ENCODE measurements around the gene STAT5A. TPM values are rescaled to one million over a fixed set of nuclear protein-coding genes. Genes with fewer than 3 reads are reported as not detected.

The STAT5A gene
- total RNA-seq, 1 experiment from 2014 or later, result 3.4 TPM

DNA sequence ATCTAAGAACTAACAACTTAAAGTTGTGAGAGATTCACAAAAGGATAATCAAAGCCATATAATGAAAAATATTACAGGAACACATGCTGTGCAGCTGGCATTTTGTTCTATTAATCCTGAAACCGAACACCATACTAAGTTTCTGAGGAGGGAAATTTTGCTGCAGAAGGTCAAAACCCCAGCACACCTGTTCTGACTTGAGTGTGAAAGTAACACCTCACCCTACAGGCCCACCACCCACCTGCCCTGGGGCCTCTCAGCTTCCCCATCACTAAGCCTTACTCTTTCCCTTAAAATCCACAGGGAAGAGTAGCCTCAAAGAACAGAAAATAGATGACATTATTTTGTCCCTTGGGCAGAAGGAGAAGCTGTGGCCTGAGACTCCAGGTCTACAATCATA, 44.8 kb downstream of the STAT5A start:
- H3K9me3 ChIP-seq (ENCODE audit: insufficient read depth, low read depth), result no peaks in the 10 kb centered on the region
- peaks cover 30% of the 10 kb centered on the region for H3K36me3 ChIP-seq (ENCODE audit: low read depth)
- intact Hi-C loops (cut with micrococcal nuclease; ENCODE audit: unreplicated experiment), result no loop called here
- H3K79me2 ChIP-seq (ENCODE audit: low read depth), result no peaks in the 10 kb centered on the region
- DNase-seq, result no peak
- ChIA-PET CTCF (no interaction called here), POLR2A (ENCODE audit: unreplicated experiment) (no interaction called here)
- H3K4me1 ChIP-seq (replicated peaks; ENCODE audit: insufficient read depth), result peaks cover 34% of the 10 kb centered on the region
- BruUV-seq (replicated peaks), result no TSS peak
- H3K4me2 ChIP-seq, result no peak overlapping the region
- no peak overlapping the region for H2AFZ ChIP-seq
- no peaks in the 10 kb centered on the region for H3K27me3 ChIP-seq (ENCODE audit: insufficient read depth, low read depth)
- H3K9me2 ChIP-seq (ENCODE audit: insufficient read depth), result no peaks in the 10 kb centered on the region
- no peaks in the 10 kb centered on the region for H4K20me1 ChIP-seq (ENCODE audit: insufficient read depth)
- no peak for TF ChIP-seq EZH2 (IDR thresholded peaks at IDR 0.05; ENCODE audit: low read depth)
- TF ChIP-seq, protein P1, sequence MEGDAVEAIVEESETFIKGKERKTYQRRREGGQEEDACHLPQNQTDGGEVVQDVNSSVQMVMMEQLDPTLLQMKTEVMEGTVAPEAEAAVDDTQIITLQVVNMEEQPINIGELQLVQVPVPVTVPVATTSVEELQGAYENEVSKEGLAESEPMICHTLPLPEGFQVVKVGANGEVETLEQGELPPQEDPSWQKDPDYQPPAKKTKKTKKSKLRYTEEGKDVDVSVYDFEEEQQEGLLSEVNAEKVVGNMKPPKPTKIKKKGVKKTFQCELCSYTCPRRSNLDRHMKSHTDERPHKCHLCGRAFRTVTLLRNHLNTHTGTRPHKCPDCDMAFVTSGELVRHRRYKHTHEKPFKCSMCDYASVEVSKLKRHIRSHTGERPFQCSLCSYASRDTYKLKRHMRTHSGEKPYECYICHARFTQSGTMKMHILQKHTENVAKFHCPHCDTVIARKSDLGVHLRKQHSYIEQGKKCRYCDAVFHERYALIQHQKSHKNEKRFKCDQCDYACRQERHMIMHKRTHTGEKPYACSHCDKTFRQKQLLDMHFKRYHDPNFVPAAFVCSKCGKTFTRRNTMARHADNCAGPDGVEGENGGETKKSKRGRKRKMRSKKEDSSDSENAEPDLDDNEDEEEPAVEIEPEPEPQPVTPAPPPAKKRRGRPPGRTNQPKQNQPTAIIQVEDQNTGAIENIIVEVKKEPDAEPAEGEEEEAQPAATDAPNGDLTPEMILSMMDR (conservative IDR thresholded peaks at IDR 0.05), result no peak
- H3K27ac ChIP-seq, result no peak overlapping the region
- no peak overlapping the region for H3K4me3 ChIP-seq
- H3F3A ChIP-seq (ENCODE audit: insufficient read depth, low read depth), result peaks cover 48% of the 10 kb centered on the region

DNA sequence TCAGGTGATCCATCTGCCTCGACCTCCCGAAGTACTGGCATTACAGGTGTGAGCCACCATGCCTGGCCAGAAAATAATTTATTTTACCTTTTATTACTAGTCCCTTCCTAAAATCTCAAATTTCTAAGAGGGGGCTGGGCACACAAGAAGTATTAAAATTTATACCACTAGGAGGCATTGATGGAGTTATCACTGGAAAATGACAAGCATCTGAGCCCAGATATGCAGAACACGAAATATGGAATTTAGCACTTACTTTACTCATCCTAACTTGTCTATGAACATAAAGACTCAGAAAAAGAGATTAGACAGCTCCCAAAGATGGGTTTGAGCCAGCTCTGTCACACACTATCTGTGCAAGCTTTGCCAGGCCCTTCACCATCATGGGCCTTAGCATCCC, 46.4 kb downstream of the STAT5A start:
- DNase-seq, result no peak
- Histone ChIP-seq H3K9me3 (ENCODE audit: insufficient read depth, low read depth) (no peaks in the 10 kb centered on the region), H3K27me3 (ENCODE audit: insufficient read depth, low read depth) (no peaks in the 10 kb centered on the region), H3K9me2 (ENCODE audit: insufficient read depth) (no peaks in the 10 kb centered on the region), H3K27ac (no peak overlapping the region), H3K4me2 (no peak overlapping the region), H3K36me3 (ENCODE audit: low read depth) (peaks cover 30% of the 10 kb centered on the region), H3K79me2 (ENCODE audit: low read depth) (no peaks in the 10 kb centered on the region), H4K20me1 (ENCODE audit: insufficient read depth) (no peaks in the 10 kb centered on the region), H3F3A (ENCODE audit: insufficient read depth, low read depth) (peaks cover 32% of the 10 kb centered on the region), H3K4me3 (no peak overlapping the region), H3K4me1 (replicated peaks; ENCODE audit: insufficient read depth) (peaks cover 18% of the 10 kb centered on the region), H2AFZ (no peak overlapping the region)
- intact Hi-C loops (cut with micrococcal nuclease; ENCODE audit: unreplicated experiment), result no loop called here
- TF ChIP-seq EZH2 (IDR thresholded peaks at IDR 0.05; ENCODE audit: low read depth), result no peak
- TF ChIP-seq, protein P1 (conservative IDR thresholded peaks at IDR 0.05), result peak; percentile 37; the same call in 1 of the 2 replicates
- BruUV-seq (replicated peaks), result no TSS peak
- CTCF ChIA-PET, result interaction anchor here (1.0 kb wide), 1 partner anchor 9 kb away, joined by 3 read pairs; no protein-coding TSS in a partner anchor
- POLR2A ChIA-PET (ENCODE audit: unreplicated experiment), result no interaction called here

DNA sequence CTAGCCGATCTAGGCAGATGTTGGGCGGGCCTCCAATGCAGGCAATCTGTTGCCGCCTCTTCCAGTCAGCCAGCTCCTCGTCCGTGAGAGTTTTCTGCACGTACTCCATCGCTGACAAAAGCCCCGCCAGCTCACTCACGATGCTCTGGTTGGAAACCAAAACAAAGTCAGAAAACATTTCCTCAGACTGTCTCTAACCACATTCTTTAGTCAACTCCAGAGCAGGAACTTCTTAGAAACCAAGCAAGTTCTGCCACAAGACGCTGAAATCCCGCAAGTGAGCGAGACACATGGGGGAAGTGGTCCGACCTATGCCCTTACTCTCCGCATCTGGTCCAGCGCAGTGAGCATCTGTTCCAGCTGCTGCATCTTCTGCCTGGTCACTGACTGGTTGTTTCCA, 49.1 kb downstream of the STAT5A start:
- intact Hi-C loops (cut with micrococcal nuclease; ENCODE audit: unreplicated experiment), result no loop called here
- Histone ChIP-seq H3K79me2 (ENCODE audit: low read depth) (no peaks in the 10 kb centered on the region), H3K4me1 (replicated peaks; ENCODE audit: insufficient read depth) (peaks cover 12% of the 10 kb centered on the region), H3K27ac (no peak overlapping the region), H3F3A (ENCODE audit: insufficient read depth, low read depth) (peaks cover 10% of the 10 kb centered on the region; the same call in 1 of the 2 replicates), H2AFZ (no peak overlapping the region), H3K4me2 (no peak overlapping the region), H4K20me1 (ENCODE audit: insufficient read depth) (no peaks in the 10 kb centered on the region), H3K4me3 (no peak overlapping the region), H3K27me3 (ENCODE audit: insufficient read depth, low read depth) (no peaks in the 10 kb centered on the region), H3K9me2 (ENCODE audit: insufficient read depth) (no peaks in the 10 kb centered on the region), H3K9me3 (ENCODE audit: insufficient read depth, low read depth) (no peaks in the 10 kb centered on the region), H3K36me3 (ENCODE audit: low read depth) (peaks cover 21% of the 10 kb centered on the region)
- ChIA-PET POLR2A (ENCODE audit: unreplicated experiment) (no interaction called here), CTCF (no interaction called here)
- no peak for DNase-seq
- TF ChIP-seq EZH2 (IDR thresholded peaks at IDR 0.05; ENCODE audit: low read depth), result no peak
- TF ChIP-seq, protein P1 (conservative IDR thresholded peaks at IDR 0.05), result no peak
- no TSS peak for BruUV-seq (replicated peaks)

Data from PC-9 (cell line).